Psoas muscle (tissue), 8 donors: ENCODE results near the gene TTC13. TPM values are rescaled to one million over a fixed set of nuclear protein-coding genes. Genes with fewer than 3 reads are reported as not detected.

Source experiments
- ATAC-seq, 4 donors: fragments of 200-7000 bp; cut with Tn5 transposase; one replicate each; pipeline ENCODE4 v1.9.1; 2020; ENCODE audit warnings: moderate library complexity in 3 of 4, mild to moderate bottlenecking in 2 of 4
- DNase-seq, 2 donors: peaks; one replicate each; pipeline ENCODE4 v3.0.0-alpha.2; 2020
- H3K27ac ChIP-seq: fragments of 200-600 bp; one replicate; pipeline ENCODE4 v1.8.0; 2022
- H3K27me3 ChIP-seq, 3 donors: fragments of 200-600 bp in 1 of 3; one replicate each; pipeline versions ENCODE4 v1.6.1 to v1.8.0; 2013 to 2022; ENCODE audit warnings: low read length in 2 of 3, mild to moderate bottlenecking in 2 of 3, moderate library complexity in 1 of 3; ENCODE audit not compliant: insufficient read depth in 3 of 3
- H3K36me3 ChIP-seq, 2 donors: fragments of 200-600 bp in 1 of 2; one replicate each; pipeline versions ENCODE4 v1.6.1 to v1.8.0; 2013 to 2022; ENCODE audit warnings: low read depth in 1 of 2, mild to moderate bottlenecking in 1 of 2, moderate library complexity in 1 of 2; ENCODE audit not compliant: insufficient read depth in 1 of 2
- H3K4me1 ChIP-seq: fragments of 200-600 bp; one replicate; pipeline ENCODE4 v1.8.0; 2022
- H3K4me3 ChIP-seq: fragments of 200-600 bp; one replicate; pipeline ENCODE4 v1.8.0; 2022; ENCODE audit warnings: mild to moderate bottlenecking
- H3K9me3 ChIP-seq: fragments of 200-600 bp; one replicate; pipeline ENCODE4 v1.8.0; 2022
- CTCF ChIP-seq: fragments of 200-600 bp; IDR thresholded peaks from one replicate; pipeline ENCODE4 v1.8.0; 2022; ENCODE audit warnings: antibody characterized with exemption
- WGBS, 3 donors: extraction: QIAGEN DNeasy Blood & Tissue Kit; methylation state at CpG; one replicate each; pipeline versions ENCODE4 v1.1.6 to v1.1.7; 2013; 5-methylcytosine and 5-hydroxymethylcytosine counted together
- intact Hi-C, 2 donors: fragments of 100-400 bp; cut with DNase I; formaldehyde crosslinking; loops; one replicate each; pipeline versions ENCODE4 v1.11.0 to v1.14.2; 2022
- polyA plus RNA-seq, 3 donors: library from polyadenylated mRNA; stranded (reverse); fragments of 200-250 nt; gene quantifications; one replicate each; pipeline ENCODE4 v1.2.3, GENCODE V29; 2013
- total RNA-seq, 4 donors: library from RNA; stranded (reverse); fragmentation: NEBNext Ultra II Directional in 2 of 4; extraction: Animal tissue kit (Norgen Biotek cat#: 25700) in 2 of 4; gene quantifications; one replicate each; pipeline versions ENCODE4 v1.2.1 to v1.2.4, GENCODE V29; 2021 to 2023
- donor health status: healthy with polysubstance abuse.
- donor health status: DM: no; HTN: no; CAD: no; lungs with moderate emphysema.
- donor health status: Bipolar disorder and iron deficiency.
- donor health status: healthy.
- donor health status: DM: yes; HTN: yes; CAD: no.
- donor health status: DM: no; HTN: no; CAD: no.
- donor health status: DM: no; HTN: no; CAD: no.
- donor health status: DM: yes; HTN: yes; CAD: no.

The TTC13 gene
- total and polyA plus RNA-seq, 7 donors = 7.6 to 24.2 (median 11.2) TPM

- Histone ChIP-seq H3K27me3 (no peaks in the 10 kb centered on the region), H3K9me3 (no peaks in the 10 kb centered on the region), H3K27ac (no peak overlapping the region), H3K4me3 (no peak overlapping the region), H3K4me1 (no peaks in the 10 kb centered on the region), H3K36me3 (peaks cover 0 to 52% of the 10 kb centered on the region in 2 donors)
- ATAC-seq (no peak), DNase-seq (no peak)
- TF ChIP-seq CTCF = no peak
- 90 to 98% (median 95%) methylated on average over 3 of the region's 3 CpGs for WGBS, 3 donors
- intact Hi-C loops = no loop called here
These were observed 29.8 kb downstream of the TTC13 start for GRCh38 chr1:230948903-230949302.

GRCh38 chr1:230948301-230948700 is 30.4 kb downstream of the TTC13 start:
- H3K27me3 ChIP-seq = no peaks in the 10 kb centered on the region
- DNase-seq = no peak
- H3K9me3 ChIP-seq = no peaks in the 10 kb centered on the region
- no peak overlapping the region for H3K4me3 ChIP-seq
- 82 to 91% (median 89%) methylated on average over 1 of the region's 1 CpG for WGBS, 3 donors
- no peak overlapping the region for H3K27ac ChIP-seq
- no peak for ATAC-seq
- H3K36me3 ChIP-seq = peaks cover 0 to 47% of the 10 kb centered on the region in 2 donors
- intact Hi-C loops = no loop called here
- no peak for TF ChIP-seq CTCF
- H3K4me1 ChIP-seq = no peaks in the 10 kb centered on the region

- TF ChIP-seq CTCF = no peak
- intact Hi-C loops = no loop called here
- Histone ChIP-seq H3K36me3 (peaks cover 0 to 24% of the 10 kb centered on the region in 2 donors), H3K27me3 (no peaks in the 10 kb centered on the region), H3K27ac (no peak overlapping the region), H3K9me3 (no peaks in the 10 kb centered on the region), H3K4me1 (no peaks in the 10 kb centered on the region), H3K4me3 (no peak overlapping the region)
- ATAC-seq (no peak), DNase-seq (no peak)
- 98 to 99% (median 98%) methylated on average over 2 of the region's 2 CpGs for WGBS, 3 donors
These were observed 35.5 kb downstream of the TTC13 start for GRCh38 chr1:230943048-230943593.

GRCh38 chr1:230940848-230941247 is 37.8 kb downstream of the TTC13 start:
- intact Hi-C loops = no loop called here
- 92 to 100% (median 97%) methylated on average over 1 of the region's 1 CpG for WGBS, 3 donors
- ATAC-seq (peak in 1 of 4 donors; percentile 61), DNase-seq (no peak)
- H3K4me3 ChIP-seq = no peak overlapping the region
- peaks cover 3 to 26% of the 10 kb centered on the region in 2 donors for H3K36me3 ChIP-seq
- H3K27me3 ChIP-seq = no peaks in the 10 kb centered on the region
- TF ChIP-seq CTCF = no peak
- H3K9me3 ChIP-seq = no peaks in the 10 kb centered on the region
- H3K27ac ChIP-seq = no peak overlapping the region
- H3K4me1 ChIP-seq = no peaks in the 10 kb centered on the region
